ENCODE measurements around the gene YPEL4. TPM values are rescaled to one million over a fixed set of nuclear protein-coding genes. Genes with fewer than 3 reads are reported as not detected.
"Not testable (repeated sequence)": the region's sequence is repeated elsewhere in the genome, so short reads cannot be mapped to it uniquely, and the experiment has no call there.

Gene YPEL4
- total and polyA plus RNA-seq, 7 donors, result 1.2 to 4.4 (median 2.5) TPM

GRCh38 chr11:57653163-57653562 is 3.5 kb upstream of the YPEL4 start:
- Histone ChIP-seq H3K4me3 (no peak overlapping the region), H3K9me3 (no peaks in the 10 kb centered on the region), H3K27me3 (peaks cover 11 to 59% (median 30%) of the 10 kb centered on the region in 3 donors), H3K27ac (no peak overlapping the region), H3K4me1 (peaks cover 0 to 32% (median 32%) of the 10 kb centered on the region in 4 donors), H3K36me3 (no peaks in the 10 kb centered on the region)
- intact Hi-C loops (cut with DNase I), result no loop called here
- no peak for DNase-seq
- 53 to 79% methylated on average over 3 of the region's 3 CpGs for WGBS, 2 donors
- TF ChIP-seq CTCF (IDR thresholded peaks at IDR 0.05) (no peak), POLR2A (IDR thresholded peaks at IDR 0.05) (no peak), EP300 (IDR thresholded peaks at IDR 0.05) (no peak), POLR2AphosphoS5 (IDR thresholded peaks at IDR 0.05) (no peak)

- Histone ChIP-seq H3K36me3 (no peaks in the 10 kb centered on the region), H3K27ac (no peak overlapping the region), H3K9me3 (no peaks in the 10 kb centered on the region), H3K27me3 (peaks cover 15 to 64% (median 35%) of the 10 kb centered on the region in 3 donors), H3K4me3 (no peak overlapping the region), H3K4me1 (peaks cover 0 to 34% (median 32%) of the 10 kb centered on the region in 4 donors)
- 74 to 79% methylated on average over 3 of the region's 3 CpGs for WGBS, 2 donors
- intact Hi-C loops (cut with DNase I), result no loop called here
- TF ChIP-seq CTCF (IDR thresholded peaks at IDR 0.05), result no peak
- no peak for TF ChIP-seq POLR2A (IDR thresholded peaks at IDR 0.05)
- no peak for TF ChIP-seq EP300 (IDR thresholded peaks at IDR 0.05)
- no peak for TF ChIP-seq POLR2AphosphoS5 (IDR thresholded peaks at IDR 0.05)
- DNase-seq, result no peak
These were observed 3.0 kb upstream of the YPEL4 start for GRCh38 chr11:57652662-57653061.

- intact Hi-C loops (cut with DNase I); H3K4me3 ChIP-seq; DNase-seq; H3K9me3 ChIP-seq; H3K36me3 ChIP-seq; H3K27ac ChIP-seq: not testable (repeated sequence)
- 84 to 85% methylated on average over 14 of the region's 14 CpGs for WGBS, 2 donors
- Histone ChIP-seq H3K4me1 (peaks cover 0 to 38% (median 37%) of the 10 kb centered on the region in 4 donors), H3K27me3 (peaks cover 18 to 68% (median 39%) of the 10 kb centered on the region in 3 donors)
These were observed 2.5 kb upstream of the YPEL4 start for GRCh38 chr11:57652230-57652629.

- intact Hi-C loops (cut with DNase I), result no loop called here
- 85 to 86% methylated on average over 7 of the region's 7 CpGs for WGBS, 2 donors
- DNase-seq, result no peak
- peaks cover 0 to 39% (median 38%) of the 10 kb centered on the region in 4 donors for H3K4me1 ChIP-seq
- H3K36me3 ChIP-seq, result no peaks in the 10 kb centered on the region
- peaks cover 26 to 76% (median 48%) of the 10 kb centered on the region in 3 donors for H3K27me3 ChIP-seq
- no peak overlapping the region for H3K27ac ChIP-seq
- TF ChIP-seq EP300 (IDR thresholded peaks at IDR 0.05), result no peak
- TF ChIP-seq POLR2A (IDR thresholded peaks at IDR 0.05), result no peak
- TF ChIP-seq POLR2AphosphoS5 (IDR thresholded peaks at IDR 0.05), result no peak
- no peak for TF ChIP-seq CTCF (IDR thresholded peaks at IDR 0.05)
- H3K4me3 ChIP-seq, result no peak overlapping the region
- no peaks in the 10 kb centered on the region for H3K9me3 ChIP-seq
These were observed 1.7 kb upstream of the YPEL4 start for GRCh38 chr11:57651408-57651807.

- H3K27me3 ChIP-seq, result peaks cover 32 to 83% (median 48%) of the 10 kb centered on the region in 3 donors
- WGBS, 2 donors, result 82% methylated on average over 5 of the region's 5 CpGs
- no peaks in the 10 kb centered on the region for H3K36me3 ChIP-seq
- DNase-seq, result no peak
- peaks cover 0 to 45% (median 43%) of the 10 kb centered on the region in 4 donors for H3K4me1 ChIP-seq
- no peak overlapping the region for H3K4me3 ChIP-seq
- no peak for TF ChIP-seq CTCF (IDR thresholded peaks at IDR 0.05)
- TF ChIP-seq POLR2A (IDR thresholded peaks at IDR 0.05), result no peak
- no peak for TF ChIP-seq EP300 (IDR thresholded peaks at IDR 0.05)
- TF ChIP-seq POLR2AphosphoS5 (IDR thresholded peaks at IDR 0.05), result no peak
- H3K9me3 ChIP-seq, result no peaks in the 10 kb centered on the region
- intact Hi-C loops (cut with DNase I), result no loop called here
- H3K27ac ChIP-seq, result no peak overlapping the region
These were observed 1.0 kb upstream of the YPEL4 start for GRCh38 chr11:57650739-57651090.

Measured in sigmoid colon (tissue), 7 donors.